Esophagus squamous epithelium (tissue), 4 donors: Measurements from ENCODE around the gene C1QTNF1.

Experiments used
- CTCF ChIP-seq, 6 experiments: fragments of 450-650 bp in 4 of 6; fragments of 200-600 bp in 2 of 6; sonication (generic) in 2 of 6; IDR thresholded peaks; one replicate each; pipeline ENCODE4 v1.5.1; 2016 to 2019; ENCODE audit warnings: antibody characterized with exemption in 6 of 6, mild to moderate bottlenecking in 4 of 6, moderate library complexity in 4 of 6
- POLR2A ChIP-seq, 4 donors: fragments of 450-650 bp; IDR thresholded peaks; one replicate each; pipeline ENCODE4 v1.6.1; 2017; ENCODE audit warnings: antibody characterized with exemption in 4 of 4, mild to moderate bottlenecking in 4 of 4, moderate library complexity in 3 of 4

- TF ChIP-seq CTCF (IDR thresholded peaks at IDR 0.05) (no peak), POLR2A (IDR thresholded peaks at IDR 0.05) (no peak)
Observed at GRCh38 chr17:78999947-79000395, 24.0 kb upstream of the C1QTNF1 start.
